GM12878 (cell line): ENCODE results near the gene HOXD1. TPM values are rescaled to one million over a fixed set of nuclear protein-coding genes. Genes with fewer than 3 reads are reported as not detected.

ENCODE experiments used
- ATAC-seq: fragments of 200-7000 bp; cut with Tn5 transposase; 3 replicates; pipeline ENCODE4 v1.9.1; 2020; ENCODE audit warnings: mild to moderate bottlenecking, moderate library complexity
- BruUV-seq: library from RNA; stranded (reverse); fragments of 400-500 nt; replicated peaks from 2 replicates; lab custom pipeline; 2021; lab: Mats Ljungman, UMichigan
- CTCF ChIA-PET: fragments of 300-600 bp; sonication (Branson Sonifier 250); formaldehyde crosslinking; extraction: SDS; loops from one replicate; lab custom pipeline; 2021; ENCODE audit warnings: inconsistent platforms; lab: Yijun Ruan, JAX
- POLR2A ChIA-PET: fragments of 350-600 bp; formaldehyde crosslinking; extraction: SDS; loops from one replicate; lab custom pipeline; 2021; ENCODE audit warnings: inconsistent platforms; lab: Charles Lee
- RAD21 ChIA-PET: fragments of 300-600 bp; sonication (Branson Sonifier 250); formaldehyde crosslinking; loops from one replicate; lab custom pipeline; 2023; ENCODE audit warnings: antibody characterized with exemption; ENCODE audit not compliant: unreplicated experiment; lab: Charles Lee
- SMC1A ChIA-PET: fragments of 300-600 bp; sonication (Branson Sonifier 250); formaldehyde crosslinking; loops from one replicate; lab custom pipeline; 2023; ENCODE audit not compliant: unreplicated experiment, uncharacterized antibody; lab: Charles Lee
- DNase-seq: peaks from one replicate; pipeline ENCODE4 v3.0.0-alpha.2; 2011; ENCODE audit warnings: low read depth, low spot score
- FAIRE-seq: peaks from 3 replicates; lab custom pipeline; 2011; peaks lifted over from hg19 to GRCh38; lab: Jason Lieb, UNC
- H2AFZ ChIP-seq: 2 replicates; pipeline ENCODE4 v1.6.0; 2011; ENCODE audit warnings: low read depth, low read length, control low read depth; ENCODE audit not compliant: control insufficient read depth
- H3K27ac ChIP-seq: 2 replicates; pipeline ENCODE4 v1.5.1; 2011; ENCODE audit warnings: control low read depth; ENCODE audit not compliant: control insufficient read depth, insufficient read depth
- H3K27me3 ChIP-seq, 2 experiments: replicated peaks in 1 of 2; 2 replicates each; pipeline versions ENCODE4 v1.6.0 to v1.6.1; 2011; ENCODE audit warnings: low read length in 1 of 2; ENCODE audit not compliant: control insufficient read depth in 2 of 2, insufficient read depth in 2 of 2
- H3K36me3 ChIP-seq, 2 experiments: 2 replicates each; pipeline ENCODE4 v1.5.1; 2011; ENCODE audit warnings: low read length in 1 of 2; ENCODE audit not compliant: control insufficient read depth in 2 of 2, insufficient read depth in 2 of 2
- H3K4me1 ChIP-seq: 2 replicates; pipeline ENCODE4 v1.6.1; 2011; ENCODE audit warnings: mild to moderate bottlenecking, low read length, moderate library complexity, mixed read lengths; ENCODE audit not compliant: control insufficient read depth, insufficient read depth
- H3K4me2 ChIP-seq: 2 replicates; pipeline ENCODE4 v1.6.0; 2011; ENCODE audit warnings: control low read depth; ENCODE audit not compliant: control insufficient read depth, insufficient read depth
- H3K4me3 ChIP-seq: fragments of 200-600 bp; sonication (generic); 2 replicates; pipeline ENCODE4 v1.5.1; 2016
- H3K79me2 ChIP-seq: 2 replicates; pipeline ENCODE4 v1.6.0; 2011; ENCODE audit warnings: low read length; ENCODE audit not compliant: control insufficient read depth, insufficient read depth
- H3K9ac ChIP-seq: 2 replicates; pipeline ENCODE4 v1.8.0; 2011; ENCODE audit warnings: low read length, control low read depth, mixed read lengths; ENCODE audit not compliant: control insufficient read depth, insufficient read depth
- H3K9me3 ChIP-seq: replicated peaks from 3 replicates; pipeline ENCODE4 v1.5.1; 2011; ENCODE audit warnings: mild to moderate bottlenecking, low read length; ENCODE audit not compliant: control insufficient read depth, insufficient read depth
- H4K20me1 ChIP-seq: 2 replicates; pipeline ENCODE4 v1.6.0; 2011; ENCODE audit not compliant: control insufficient read depth, insufficient read depth
- IKZF1 ChIP-seq: fragments of 450-650 bp; conservative IDR thresholded peaks from 2 replicates; pipeline ENCODE4 v1.6.1; 2017; ENCODE audit warnings: antibody characterized with exemption, mild to moderate bottlenecking
- IRF4 ChIP-seq: IDR thresholded peaks from 2 replicates; pipeline ENCODE4 v1.6.1; 2011; ENCODE audit warnings: low read depth, low read length
- MEF2A ChIP-seq: IDR thresholded peaks from 2 replicates; pipeline ENCODE4 v1.6.1; 2011; ENCODE audit warnings: low read depth, mild to moderate bottlenecking, low read length, moderate library complexity; ENCODE audit not compliant: insufficient read depth
- NFYB ChIP-seq: IDR thresholded peaks from 2 replicates; pipeline ENCODE4 v1.6.1; 2011; ENCODE audit warnings: low read depth, mild to moderate bottlenecking, low read length, improper control_type of control experiment, moderate library complexity; ENCODE audit not compliant: insufficient read depth
- NR2C2 ChIP-seq: IDR thresholded peaks from 2 replicates; pipeline ENCODE4 v1.6.1; 2011; ENCODE audit warnings: borderline replicate concordance, low read depth; ENCODE audit not compliant: control insufficient read depth, insufficient read length
- PML ChIP-seq: IDR thresholded peaks from 2 replicates; pipeline ENCODE4 v1.6.1; 2012; ENCODE audit warnings: low read length, inconsistent platforms
- RBBP5 ChIP-seq: fragments of 200-600 bp; sonication (generic); conservative IDR thresholded peaks from 2 replicates; pipeline ENCODE4 v1.6.1; 2016
- SIX5 ChIP-seq: IDR thresholded peaks from 2 replicates; pipeline ENCODE4 v1.6.1; 2011; ENCODE audit warnings: mild to moderate bottlenecking, low read depth, low read length, moderate library complexity; ENCODE audit not compliant: severe bottlenecking
- ZNF384 ChIP-seq: IDR thresholded peaks from 2 replicates; pipeline ENCODE4 v1.6.1; 2012; ENCODE audit warnings: low read depth, mild to moderate bottlenecking, low read length, improper control_type of control experiment, borderline replicate concordance
- ZSCAN29 ChIP-seq: fragments of 450-650 bp; IDR thresholded peaks from 2 replicates; pipeline ENCODE4 v1.6.1; 2017; ENCODE audit warnings: mild to moderate bottlenecking, moderate library complexity
- WGBS: methylation state at CpG from one replicate; pipeline ENCODE4 v1.1.6; 2016; ENCODE audit warnings: low lambda C conversion rate; ENCODE audit not compliant: insufficient replicate concordance, insufficient coverage; ENCODE audit errors: missing lambda C conversion rate; 5-methylcytosine and 5-hydroxymethylcytosine counted together
- in situ Hi-C: fragments of 300-500 bp; cut with MboI; formaldehyde crosslinking; loops from 9 replicates; pipeline ENCODE4 v1.14.3; 2018; ENCODE audit warnings: mixed read lengths
- intact Hi-C: fragments of 100-400 bp; cut with micrococcal nuclease; formaldehyde crosslinking; loops from one replicate; pipeline ENCODE4 v1.14.2; 2022; ENCODE audit not compliant: unreplicated experiment
- polyA plus RNA-seq, 11 experiments: library from polyadenylated mRNA; depleted of rRNA in 4 of 11; unstranded in 6 of 11; stranded (reverse) in 5 of 11; fragments of >200 nt; fragmentation: Nextera tagmentation in 4 of 11; fragmentation: Illumina TruSeq in 1 of 11; extraction: Ambion mirVana in 4 of 11; extraction: Trizol in 1 of 11; gene quantifications; 1 replicate in 1 of 11; 2 replicates in 10 of 11; pipeline versions ENCODE4 v1.2.1 to v1.2.3, GENCODE V29; 2011 to 2016; ENCODE audit warnings: inconsistent platforms in 2 of 11, missing spikeins in 2 of 11, low read depth in 1 of 11
- total RNA-seq, 4 experiments: library from RNA; depleted of rRNA in 3 of 4; stranded (reverse); fragments of >200 nt in 3 of 4; fragmentation: Illumina TruSeq in 1 of 4; extraction: Trizol in 1 of 4; gene quantifications; 2 replicates each; pipeline versions ENCODE4 v1.2.1 to v1.2.3, GENCODE V29; 2013 to 2021
- TF ChIP-seq, protein P1 (sequence below): fragments of 450-650 bp; IDR thresholded peaks from 2 replicates; pipeline ENCODE4 v1.6.1; 2016; ENCODE audit warnings: mild to moderate bottlenecking

Gene HOXD1
- total and polyA plus RNA-seq, 10 of the 15 experiments (the other 5 are each of a cell fraction or from before 2014, with no cell fraction given) = not detected

DNA sequence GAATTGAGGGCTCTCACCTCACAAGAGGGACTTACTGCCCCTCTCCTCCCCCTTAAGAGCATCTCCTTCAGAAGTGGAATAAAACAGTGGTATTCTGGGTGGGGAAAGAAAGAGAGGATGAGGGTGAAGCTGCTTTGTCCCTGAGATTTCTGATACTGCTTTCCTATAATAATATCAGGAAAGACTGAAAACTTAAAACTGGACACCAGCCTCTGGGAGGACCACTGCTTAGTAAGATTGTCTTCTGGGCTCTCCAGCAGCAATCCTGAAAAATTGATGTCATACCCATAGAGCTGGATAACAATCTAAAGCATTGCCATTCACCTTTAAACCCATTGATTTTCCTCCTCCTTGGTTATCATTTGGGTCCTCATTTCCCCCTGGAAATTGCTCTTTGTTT lies 41.8 kb upstream of the HOXD1 start (continued):
- TF ChIP-seq PML (no peak), NR2C2 (no peak), ZNF384 (no peak), RBBP5 (no peak)

DNA sequence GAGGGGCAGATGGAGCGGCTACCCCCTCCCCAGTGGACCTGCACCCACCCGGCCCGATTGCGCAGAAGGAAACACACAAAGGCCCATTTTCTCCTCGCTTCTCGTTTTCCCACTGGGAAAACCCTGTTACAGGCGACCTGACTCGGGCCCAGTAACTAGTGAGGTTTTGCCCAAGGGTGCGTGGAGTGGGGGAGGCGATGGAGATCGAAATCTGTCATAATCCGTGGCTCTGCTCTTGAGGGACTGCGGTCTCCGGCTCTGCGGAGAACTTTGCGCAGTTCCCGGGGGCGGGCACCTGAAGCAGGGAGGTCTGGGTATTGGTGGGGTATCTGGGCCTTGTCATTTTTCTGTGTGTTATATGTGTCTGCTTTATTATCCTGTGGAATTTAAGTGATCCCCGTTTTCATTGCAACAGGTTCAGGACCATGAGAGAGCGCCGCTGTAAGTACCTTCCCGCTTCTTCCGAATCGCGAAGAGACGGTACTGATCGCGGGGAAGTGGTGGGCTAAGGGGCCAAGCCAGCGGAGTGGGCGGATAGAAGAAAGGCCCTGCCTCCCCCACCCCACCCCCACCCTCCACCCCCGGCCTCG lies 41.2 kb upstream of the HOXD1 start:
- no peaks in the 10 kb centered on the region for H4K20me1 ChIP-seq
- no TSS peak for BruUV-seq
- SMC1A ChIA-PET = no interaction called here
- H3K4me1 ChIP-seq = no peaks in the 10 kb centered on the region
- POLR2A ChIA-PET = no interaction called here
- no peak for ATAC-seq
- H3K4me2 ChIP-seq = no peak overlapping the region
- no peak for TF ChIP-seq SIX5
- no peak for TF ChIP-seq IKZF1
- no peak for TF ChIP-seq NFYB
- no peak for TF ChIP-seq MEF2A
- TF ChIP-seq IRF4 = no peak
- TF ChIP-seq ZSCAN29 = no peak
- TF ChIP-seq, protein P1, sequence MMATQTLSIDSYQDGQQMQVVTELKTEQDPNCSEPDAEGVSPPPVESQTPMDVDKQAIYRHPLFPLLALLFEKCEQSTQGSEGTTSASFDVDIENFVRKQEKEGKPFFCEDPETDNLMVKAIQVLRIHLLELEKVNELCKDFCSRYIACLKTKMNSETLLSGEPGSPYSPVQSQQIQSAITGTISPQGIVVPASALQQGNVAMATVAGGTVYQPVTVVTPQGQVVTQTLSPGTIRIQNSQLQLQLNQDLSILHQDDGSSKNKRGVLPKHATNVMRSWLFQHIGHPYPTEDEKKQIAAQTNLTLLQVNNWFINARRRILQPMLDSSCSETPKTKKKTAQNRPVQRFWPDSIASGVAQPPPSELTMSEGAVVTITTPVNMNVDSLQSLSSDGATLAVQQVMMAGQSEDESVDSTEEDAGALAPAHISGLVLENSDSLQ = no peak
- no peak overlapping the region for H3K27ac ChIP-seq
- no peaks in the 10 kb centered on the region for H3K9me3 ChIP-seq
- RAD21 ChIA-PET = no interaction called here
- CTCF ChIA-PET = interaction anchor here (0.7 to 8.6 kb wide), 3 partner anchors 307 to 507 kb away, joined by 4 to 157 read pairs (median 39); no protein-coding TSS in a partner anchor
- no peak overlapping the region for H2AFZ ChIP-seq
- in situ Hi-C loops (loop anchor here (25.0 kb wide), 1 partner anchor 1190 kb away; no protein-coding TSS in a partner anchor), intact Hi-C loops (no loop called here)
- no peaks in the 10 kb centered on the region for H3K79me2 ChIP-seq
- H3K36me3 ChIP-seq = no peaks in the 10 kb centered on the region
- FAIRE-seq = no peak
- H3K9ac ChIP-seq = no peak overlapping the region
- 43% methylated on average over 32 of the region's 32 CpGs for WGBS
- no peak overlapping the region for H3K4me3 ChIP-seq
- no peak for DNase-seq
- peaks cover 10 to 32% of the 10 kb centered on the region in 2 experiments for H3K27me3 ChIP-seq
